Activated CD8-positive, alpha-beta memory T cell treated with anti-CD3 and anti-CD28 coated beads, Interleukin-2, amount 50 U/mL, for 24 hours (primary cell): Measurements from ENCODE around the gene MAU2.
A peak's percentile ranks its signal among the peaks of the same experiment; 100 is the strongest.

Experiments used
- DNase-seq: peaks from one replicate; pipeline ENCODE4 v3.0.0-alpha.2; 2020; ENCODE audit errors: extremely low read depth

The MAU2 gene

GRCh38 chr19:19320361-19321140 lies at the start of gene MAU2, which contains the start of gene SUGP1:
Gene MAU2 (plus strand): TSS chr19:19320829. CDS start chr19:19320860, 31 bp downstream.
Gene SUGP1 (minus strand): TSS chr19:19320509. CDS start chr19:19320496, 13 bp downstream.
- DNase-seq: peak; percentile 63

GRCh38 chr19:19271828-19272599 lies 48.6 kb upstream of the MAU2 start:
- DNase-seq: no peak

- DNase-seq: no peak
Measured at GRCh38 chr19:19274146-19274545, 46.5 kb upstream of the MAU2 start.

GRCh38 chr19:19274716-19275565 lies 45.7 kb upstream of the MAU2 start:
- no peak for DNase-seq

GRCh38 chr19:19276386-19276785 lies 44.2 kb upstream of the MAU2 start:
- DNase-seq: no peak

GRCh38 chr19:19276851-19277250 lies 43.8 kb upstream of the MAU2 start:
- DNase-seq: no peak

- DNase-seq: no peak
Measured at GRCh38 chr19:19278315-19278714, 42.3 kb upstream of the MAU2 start.

DNA sequence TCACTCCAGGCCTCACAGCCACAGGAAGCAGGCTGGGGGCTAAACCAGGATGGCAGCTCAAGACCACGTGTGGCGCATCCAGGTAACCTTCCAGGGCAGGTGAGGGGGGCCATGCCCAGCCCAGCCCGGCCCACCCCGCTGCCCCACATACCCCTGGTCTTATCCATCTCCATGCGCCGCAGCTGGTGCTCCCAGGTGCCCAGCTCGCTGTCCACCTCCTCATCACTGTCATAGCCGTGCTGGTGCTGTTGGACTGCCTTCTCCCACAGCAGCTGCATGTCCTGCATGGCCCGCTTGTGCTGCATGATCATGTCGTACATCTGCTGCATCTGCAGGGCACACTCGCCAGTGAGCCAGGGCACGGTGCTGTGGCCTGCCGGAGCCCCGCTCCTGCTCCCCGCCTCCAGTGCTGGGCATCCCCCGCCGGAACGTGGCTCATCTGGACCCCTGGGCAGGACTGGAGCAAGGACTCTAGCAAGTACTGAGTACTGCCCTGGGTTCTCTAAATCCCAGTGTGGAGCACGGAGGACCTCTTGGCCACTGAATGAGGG lies 41.5 kb upstream of the MAU2 start:
- DNase-seq: no peak

GRCh38 chr19:19279853-19280252 lies 40.8 kb upstream of the MAU2 start:
- no peak for DNase-seq

- DNase-seq: no peak
Measured at GRCh38 chr19:19280561-19280960, 40.1 kb upstream of the MAU2 start.

- no peak for DNase-seq
Measured at GRCh38 chr19:19285686-19286085, 34.9 kb upstream of the MAU2 start.

- DNase-seq: no peak
Measured at GRCh38 chr19:19292607-19293006, 28.0 kb upstream of the MAU2 start.

GRCh38 chr19:19294914-19295313 lies 25.7 kb upstream of the MAU2 start:
- no peak for DNase-seq

GRCh38 chr19:19296953-19297689 lies 23.5 kb upstream of the MAU2 start:
- no peak for DNase-seq

GRCh38 chr19:19297759-19298158 lies 22.9 kb upstream of the MAU2 start:
- DNase-seq: no peak

DNA sequence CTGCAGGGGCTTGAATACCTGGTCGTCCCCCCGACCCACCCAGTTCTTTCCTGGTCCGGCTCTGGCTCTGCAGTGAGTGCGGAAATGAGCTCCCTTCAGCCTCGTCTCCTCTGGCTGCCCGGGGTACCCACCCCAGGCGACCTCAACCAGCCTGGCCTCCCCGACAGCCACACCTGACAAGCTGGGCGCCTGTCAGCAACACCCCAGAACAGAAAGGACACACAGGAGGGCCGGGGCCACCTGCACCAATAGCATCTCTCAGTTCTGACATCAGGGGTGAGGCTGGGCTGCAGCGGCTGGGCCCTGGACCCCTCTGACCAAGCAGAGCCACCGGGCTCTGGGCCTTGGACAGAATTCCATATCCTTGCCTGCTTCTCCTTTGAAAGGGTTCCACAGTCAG lies 20.0 kb upstream of the MAU2 start:
- no peak for DNase-seq

- DNase-seq: no peak
Measured at GRCh38 chr19:19303411-19303810, 17.2 kb upstream of the MAU2 start.

GRCh38 chr19:19304186-19304965 lies 16.3 kb upstream of the MAU2 start:
- no peak for DNase-seq

- no peak for DNase-seq
Measured at GRCh38 chr19:19305066-19305465, 15.6 kb upstream of the MAU2 start.

DNA sequence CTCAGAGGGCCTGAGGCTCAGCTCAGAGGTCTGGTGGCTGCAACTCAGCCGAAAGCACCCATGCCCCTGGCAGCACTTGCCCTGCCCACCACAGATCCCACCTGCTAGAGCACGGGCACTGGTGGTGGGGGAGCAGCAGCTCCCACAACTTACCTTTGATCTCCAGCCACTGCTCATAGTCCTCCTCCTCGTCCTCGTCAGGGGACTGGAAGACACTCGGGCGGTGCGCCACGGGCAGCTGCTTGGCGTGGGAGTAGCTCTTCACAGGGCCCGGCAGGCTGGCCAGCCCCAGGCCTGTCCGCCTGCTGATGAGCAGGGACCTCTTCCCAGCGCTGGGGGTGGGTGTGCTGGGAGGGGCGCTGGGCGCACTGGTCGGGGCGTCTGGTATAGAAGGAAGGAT lies 14.9 kb upstream of the MAU2 start:
- no peak for DNase-seq
